Endothelial cell of umbilical vein (primary cell): ENCODE data around the gene DLGAP1. TPM values are rescaled to one million over a fixed set of nuclear protein-coding genes. Genes with fewer than 3 reads are reported as not detected.

Experiments
- BruUV-seq: library from RNA; stranded (reverse); fragments of 400-500 nt; replicated peaks from 2 replicates; lab custom pipeline; 2021; lab: Mats Ljungman, UMichigan
- CTCF ChIA-PET: fragments of 300-600, 350-600 bp; sonication (Branson Sonifier 250); formaldehyde crosslinking; loops from one replicate; lab custom pipeline; 2021; ENCODE audit warnings: antibody characterized with exemption, inconsistent platforms; lab: Charles Lee
- POLR2A ChIA-PET: fragments of 300-600, 350-600 bp; sonication (Branson Sonifier 250); formaldehyde crosslinking; loops from one replicate; lab custom pipeline; 2021; ENCODE audit warnings: antibody characterized with exemption, inconsistent platforms; lab: Charles Lee
- DNase-seq: peaks from one replicate; pipeline ENCODE4 v3.0.0-alpha.2; 2011; ENCODE audit warnings: low read depth, low spot score
- FAIRE-seq: peaks from 2 replicates; lab custom pipeline; 2011; peaks lifted over from hg19 to GRCh38; lab: Jason Lieb, UNC
- H2AFZ ChIP-seq: 2 replicates; pipeline ENCODE4 v1.6.0; 2012; ENCODE audit warnings: low read depth, low read length, control low read depth, inconsistent platforms
- H3K27ac ChIP-seq: 2 replicates; pipeline ENCODE4 v1.5.1; 2011; ENCODE audit warnings: low read depth, mild to moderate bottlenecking, control low read depth, low read length, moderate library complexity; ENCODE audit not compliant: insufficient read depth
- H3K27me3 ChIP-seq, 2 experiments: 2 replicates each; pipeline versions ENCODE4 v1.6.0 to v1.6.1; 2011; ENCODE audit warnings: low read length in 2 of 2, mixed read lengths in 1 of 2; ENCODE audit not compliant: control insufficient read depth in 2 of 2, insufficient read depth in 2 of 2
- H3K36me3 ChIP-seq, 2 experiments: 2 replicates in 1 of 2; 3 replicates in 1 of 2; pipeline ENCODE4 v1.5.1; 2011; ENCODE audit warnings: low read length in 2 of 2, mild to moderate bottlenecking in 1 of 2, moderate library complexity in 1 of 2; ENCODE audit not compliant: control insufficient read depth in 2 of 2, insufficient read depth in 2 of 2; ENCODE audit errors: extremely low read depth in 1 of 2
- H3K4me1 ChIP-seq: 3 replicates; pipeline ENCODE4 v1.5.1; 2011; ENCODE audit warnings: mild to moderate bottlenecking, low read length; ENCODE audit not compliant: control insufficient read depth, insufficient read depth; ENCODE audit errors: extremely low read depth
- H3K4me2 ChIP-seq: 2 replicates; pipeline ENCODE4 v1.6.1; 2011; ENCODE audit warnings: low read length, control low read depth, mixed read lengths; ENCODE audit not compliant: insufficient read depth
- H3K4me3 ChIP-seq, 3 experiments: fragments of 200-600 bp in 1 of 3; sonication (generic), shearing (Covaris generic) in 1 of 3; replicated peaks in 1 of 3; 2 replicates each; pipeline ENCODE4 v1.5.1; 2011 to 2016; ENCODE audit warnings: control low read depth in 3 of 3, low read length in 3 of 3, mild to moderate bottlenecking in 2 of 3, inconsistent platforms in 1 of 3, low read depth in 1 of 3, moderate library complexity in 1 of 3; ENCODE audit not compliant: insufficient read depth in 1 of 3
- H3K79me2 ChIP-seq: 2 replicates; pipeline ENCODE4 v1.6.0; 2012; ENCODE audit warnings: low read length, inconsistent platforms; ENCODE audit not compliant: control insufficient read depth, insufficient read depth
- H3K9ac ChIP-seq: replicated peaks from 2 replicates; pipeline ENCODE3; 2011; ENCODE audit warnings: low read length, control low read depth; ENCODE audit not compliant: insufficient read depth; ENCODE audit errors: extremely low read depth
- H3K9me1 ChIP-seq: replicated peaks from 3 replicates; pipeline ENCODE4 v1.6.0; 2011; ENCODE audit warnings: mild to moderate bottlenecking, low read length; ENCODE audit not compliant: control insufficient read depth, insufficient read depth; ENCODE audit errors: extremely low read depth
- H3K9me3 ChIP-seq: replicated peaks from 2 replicates; pipeline ENCODE4 v1.5.1; 2012; ENCODE audit warnings: low read length, inconsistent platforms; ENCODE audit not compliant: control insufficient read depth, insufficient read depth
- H4K20me1 ChIP-seq: replicated peaks from 2 replicates; pipeline ENCODE3; 2011; ENCODE audit warnings: mild to moderate bottlenecking, low read length; ENCODE audit not compliant: control insufficient read depth, insufficient read depth; ENCODE audit errors: extremely low read depth
- CTCF ChIP-seq, 2 donors: IDR thresholded peaks; 1 replicate in 1 of 2; 2 replicates in 1 of 2; pipeline ENCODE4 v1.5.1; 2011; ENCODE audit warnings: low read length in 2 of 2, mild to moderate bottlenecking in 2 of 2, moderate library complexity in 2 of 2, control low read depth in 1 of 2, inconsistent platforms in 1 of 2, low read depth in 1 of 2; ENCODE audit not compliant: insufficient read depth in 1 of 2; ENCODE audit errors: extremely low read depth in 1 of 2
- EZH2 ChIP-seq: IDR thresholded peaks from 2 replicates; pipeline ENCODE4 v1.6.1; 2012; ENCODE audit warnings: borderline replicate concordance, low read depth, mild to moderate bottlenecking, moderate library complexity, low read length, inconsistent platforms; ENCODE audit not compliant: severe bottlenecking
- FOS ChIP-seq: IDR thresholded peaks from 2 replicates; pipeline ENCODE4 v1.6.1; 2011; ENCODE audit warnings: mild to moderate bottlenecking, low read length, moderate library complexity, borderline replicate concordance; ENCODE audit not compliant: insufficient read depth
- GATA2 ChIP-seq: IDR thresholded peaks from 2 replicates; pipeline ENCODE4 v1.7.0; 2011; ENCODE audit warnings: low read depth, mild to moderate bottlenecking, moderate library complexity, mixed read lengths, low read length; ENCODE audit not compliant: insufficient read length, insufficient read depth
- JUN ChIP-seq: IDR thresholded peaks from 2 replicates; pipeline ENCODE4 v1.6.1; 2011; ENCODE audit warnings: borderline replicate concordance, low read depth; ENCODE audit not compliant: insufficient read length, insufficient read depth
- MAX ChIP-seq: IDR thresholded peaks from 2 replicates; pipeline ENCODE4 v1.6.1; 2011; ENCODE audit not compliant: insufficient read depth, insufficient read length
- MYC ChIP-seq: IDR thresholded peaks from one replicate; pipeline ENCODE4 v1.6.1; 2011; ENCODE audit warnings: mild to moderate bottlenecking, low read depth, low read length
- POLR2A ChIP-seq: IDR thresholded peaks from 2 replicates; pipeline ENCODE4 v1.6.1; 2012; ENCODE audit warnings: low read depth, mild to moderate bottlenecking, control low read depth, low read length
- POLR2AphosphoS5 ChIP-seq: IDR thresholded peaks from 2 replicates; pipeline ENCODE4 v1.6.1; 2012; ENCODE audit warnings: low read depth, mild to moderate bottlenecking, control low read depth, low read length, moderate library complexity; ENCODE audit not compliant: insufficient read depth
- dilution Hi-C: fragments of 300-500 bp; cut with MboI; formaldehyde crosslinking; loops from one replicate; pipeline ENCODE4 v1.15.0; 2019; ENCODE audit warnings: low sequenced_read_pairs; ENCODE audit not compliant: extremely low pct_ligation_motif_present
- intact Hi-C: fragments of 100-400 bp; cut with micrococcal nuclease; formaldehyde crosslinking; loops from one replicate; pipeline ENCODE4 v1.10.0; 2022
- polyA plus RNA-seq, 4 experiments: library from polyadenylated mRNA; depleted of rRNA in 3 of 4; stranded (reverse) in 3 of 4; unstranded in 1 of 4; fragments of >200 nt; gene quantifications; 2 replicates each; pipeline versions ENCODE4 v1.2.1 to v1.2.3, GENCODE V29; 2011 to 2012; ENCODE audit warnings: missing spikeins in 1 of 4
- total RNA-seq: library from RNA; stranded (reverse); gene quantifications from 2 replicates; pipeline ENCODE4 v1.2.3, GENCODE V29; 2021

Gene DLGAP1
- total and polyA plus RNA-seq, 2 donors (not counting 3 experiments of a cell fraction or from before 2014, with no cell fraction given), result 0.04 TPM; not detected in 1

- POLR2A ChIA-PET, result no interaction called here
- Histone ChIP-seq H3K27ac (no peak overlapping the region), H2AFZ (no peak overlapping the region), H3K9me3 (no peaks in the 10 kb centered on the region), H3K4me2 (no peak overlapping the region), H3K79me2 (no peaks in the 10 kb centered on the region), H3K27me3 (peaks cover 0 to 2% of the 10 kb centered on the region in 2 experiments), H3K36me3 (no peaks in the 10 kb centered on the region), H3K9me1 (no peaks in the 10 kb centered on the region), H3K4me1 (no peaks in the 10 kb centered on the region), H3K9ac (no peak overlapping the region), H3K4me3 (no peak overlapping the region), H4K20me1 (no peaks in the 10 kb centered on the region)
- CTCF ChIA-PET, result interaction anchor here (0.8 to 2.1 kb wide), 4 partner anchors 10 to 94 kb away, joined by 3 to 6 read pairs (median 5); no protein-coding TSS in a partner anchor
- intact Hi-C loops (no loop called here), dilution Hi-C loops (no loop called here)
- BruUV-seq, result no TSS peak
- TF ChIP-seq EZH2 (no peak), MAX (no peak), CTCF (IDR thresholded peaks at IDR 0.05; ENCODE audit: extremely low read depth in 1 of 2, insufficient read depth in 1 of 2, low read depth in 1 of 2, low read length in 2 of 2) (no peak)
- DNase-seq (no peak), FAIRE-seq (no peak)
These were observed 963.0 kb downstream of the DLGAP1 start for GRCh38 chr18:3491981-3492555.

GRCh38 chr18:3489462-3489861 lies 965.6 kb downstream of the DLGAP1 start:
- FAIRE-seq, result no peak
- Histone ChIP-seq H3K9me1 (no peaks in the 10 kb centered on the region), H3K9ac (no peak overlapping the region), H3K9me3 (no peaks in the 10 kb centered on the region), H4K20me1 (no peaks in the 10 kb centered on the region), H2AFZ (no peak overlapping the region), H3K27ac (no peak overlapping the region), H3K79me2 (no peaks in the 10 kb centered on the region), H3K4me3 (no peak overlapping the region), H3K36me3 (no peaks in the 10 kb centered on the region), H3K4me2 (no peak overlapping the region), H3K27me3 (peaks cover 0 to 2% of the 10 kb centered on the region in 2 experiments), H3K4me1 (no peaks in the 10 kb centered on the region)
- dilution Hi-C loops, result no loop called here
- TF ChIP-seq CTCF (IDR thresholded peaks at IDR 0.05; ENCODE audit: extremely low read depth in 1 of 2, insufficient read depth in 1 of 2, low read depth in 1 of 2, low read length in 2 of 2), result no peak
- no peak for TF ChIP-seq FOS
- TF ChIP-seq JUN, result no peak
- TF ChIP-seq MYC, result no peak
- TF ChIP-seq EZH2, result no peak
- no peak for TF ChIP-seq POLR2AphosphoS5
- TF ChIP-seq POLR2A, result no peak
- no peak for TF ChIP-seq MAX
- no peak for TF ChIP-seq GATA2
- intact Hi-C loops, result no loop called here
- no peak for DNase-seq
- ChIA-PET POLR2A (no interaction called here), CTCF (no interaction called here)
- BruUV-seq, result no TSS peak
